ENCODE measurements around the gene RIPOR1.

DNA sequence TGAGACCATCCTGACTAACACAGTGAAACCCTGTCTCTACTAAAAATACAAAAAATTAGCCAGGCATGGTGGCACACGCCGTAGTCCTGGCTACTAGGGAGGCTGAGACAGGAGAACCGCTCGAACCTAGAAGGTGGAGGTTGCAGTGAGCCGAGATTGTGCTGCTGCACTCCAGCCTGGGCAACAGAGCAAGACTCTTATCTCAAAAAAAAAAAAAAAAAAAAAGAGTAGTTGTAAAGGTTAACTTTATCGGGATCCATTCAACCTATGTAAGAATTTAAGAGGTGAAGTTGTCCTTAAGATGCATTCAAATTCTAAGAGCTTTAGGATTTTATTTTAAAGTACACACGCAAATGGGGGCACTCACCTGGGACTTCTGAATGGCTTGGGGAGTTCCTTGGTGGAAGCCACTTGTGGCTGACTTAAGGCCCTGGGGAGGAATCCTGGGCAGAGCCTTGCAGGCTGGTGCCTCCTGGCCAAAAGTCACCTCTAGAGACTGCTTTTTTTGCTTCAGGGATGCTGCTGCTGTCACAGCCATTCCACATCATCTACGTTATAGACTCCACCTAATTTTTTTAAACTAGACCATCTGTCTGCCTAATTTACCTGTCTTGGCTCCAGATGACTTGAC lies 37.0 kb downstream of the RIPOR1 start:
- no peak for TF ChIP-seq OSR1 (CRISPR knock-in tag; IDR thresholded peaks at IDR 0.05)
- no peak for TF ChIP-seq ZFP30 (CRISPR knock-in tag; IDR thresholded peaks at IDR 0.05)
- no peak for TF ChIP-seq SNAI2 (CRISPR knock-in tag; IDR thresholded peaks at IDR 0.05)
- no peak for TF ChIP-seq ZNF565 (CRISPR knock-in tag; conservative IDR thresholded peaks at IDR 0.05; ENCODE audit: low read depth)
- TF ChIP-seq, protein P1, sequence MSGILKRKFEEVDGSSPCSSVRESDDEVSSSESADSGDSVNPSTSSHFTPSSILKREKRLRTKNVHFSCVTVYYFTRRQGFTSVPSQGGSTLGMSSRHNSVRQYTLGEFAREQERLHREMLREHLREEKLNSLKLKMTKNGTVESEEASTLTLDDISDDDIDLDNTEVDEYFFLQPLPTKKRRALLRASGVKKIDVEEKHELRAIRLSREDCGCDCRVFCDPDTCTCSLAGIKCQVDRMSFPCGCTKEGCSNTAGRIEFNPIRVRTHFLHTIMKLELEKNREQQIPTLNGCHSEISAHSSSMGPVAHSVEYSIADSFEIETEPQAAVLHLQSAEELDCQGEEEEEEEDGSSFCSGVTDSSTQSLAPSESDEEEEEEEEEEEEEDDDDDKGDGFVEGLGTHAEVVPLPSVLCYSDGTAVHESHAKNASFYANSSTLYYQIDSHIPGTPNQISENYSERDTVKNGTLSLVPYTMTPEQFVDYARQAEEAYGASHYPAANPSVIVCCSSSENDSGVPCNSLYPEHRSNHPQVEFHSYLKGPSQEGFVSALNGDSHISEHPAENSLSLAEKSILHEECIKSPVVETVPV (CRISPR knock-in tag; IDR thresholded peaks at IDR 0.05) = no peak
- no peak for TF ChIP-seq ZC3H10 (CRISPR knock-in tag; IDR thresholded peaks at IDR 0.05)
- no peak for TF ChIP-seq ISL1 (CRISPR knock-in tag; IDR thresholded peaks at IDR 0.05)
- TF ChIP-seq, protein P2, sequence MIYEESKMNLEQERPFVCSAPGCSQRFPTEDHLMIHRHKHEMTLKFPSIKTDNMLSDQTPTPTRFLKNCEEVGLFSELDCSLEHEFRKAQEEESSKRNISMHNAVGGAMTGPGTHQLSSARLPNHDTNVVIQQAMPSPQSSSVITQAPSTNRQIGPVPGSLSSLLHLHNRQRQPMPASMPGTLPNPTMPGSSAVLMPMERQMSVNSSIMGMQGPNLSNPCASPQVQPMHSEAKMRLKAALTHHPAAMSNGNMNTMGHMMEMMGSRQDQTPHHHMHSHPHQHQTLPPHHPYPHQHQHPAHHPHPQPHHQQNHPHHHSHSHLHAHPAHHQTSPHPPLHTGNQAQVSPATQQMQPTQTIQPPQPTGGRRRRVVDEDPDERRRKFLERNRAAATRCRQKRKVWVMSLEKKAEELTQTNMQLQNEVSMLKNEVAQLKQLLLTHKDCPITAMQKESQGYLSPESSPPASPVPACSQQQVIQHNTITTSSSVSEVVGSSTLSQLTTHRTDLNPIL (CRISPR knock-in tag; IDR thresholded peaks at IDR 0.05; ENCODE audit: low read depth) = no peak
- no peak for TF ChIP-seq ESRRG (CRISPR knock-in tag; IDR thresholded peaks at IDR 0.05)

All from SK-N-SH treated with all-trans-retinoic acid at 6 μM for 48 hours (cell line).